Endothelial cell of umbilical vein (primary cell): Measurements from ENCODE around the gene FYCO1.

Experiments used
- EZH2 ChIP-seq: IDR thresholded peaks from 2 replicates; pipeline ENCODE4 v1.6.1; 2012; ENCODE audit warnings: borderline replicate concordance, low read depth, mild to moderate bottlenecking, moderate library complexity, low read length, inconsistent platforms; ENCODE audit not compliant: severe bottlenecking
- JUN ChIP-seq: IDR thresholded peaks from 2 replicates; pipeline ENCODE4 v1.6.1; 2011; ENCODE audit warnings: borderline replicate concordance, low read depth; ENCODE audit not compliant: insufficient read length, insufficient read depth
- POLR2A ChIP-seq: IDR thresholded peaks from 2 replicates; pipeline ENCODE4 v1.6.1; 2012; ENCODE audit warnings: low read depth, mild to moderate bottlenecking, control low read depth, low read length
- POLR2AphosphoS5 ChIP-seq: IDR thresholded peaks from 2 replicates; pipeline ENCODE4 v1.6.1; 2012; ENCODE audit warnings: low read depth, mild to moderate bottlenecking, control low read depth, low read length, moderate library complexity; ENCODE audit not compliant: insufficient read depth
- TF ChIP-seq, protein P1 (sequence below), 2 donors: IDR thresholded peaks; 1 replicate in 1 of 2; 2 replicates in 1 of 2; pipeline ENCODE4 v1.5.1; 2011; ENCODE audit warnings: low read length in 2 of 2, mild to moderate bottlenecking in 2 of 2, moderate library complexity in 2 of 2, control low read depth in 1 of 2, inconsistent platforms in 1 of 2, low read depth in 1 of 2; ENCODE audit not compliant: insufficient read depth in 1 of 2; ENCODE audit errors: extremely low read depth in 1 of 2
- TF ChIP-seq, protein P2 (sequence below): IDR thresholded peaks from 2 replicates; pipeline ENCODE4 v1.6.1; 2011; ENCODE audit not compliant: insufficient read depth, insufficient read length

DNA sequence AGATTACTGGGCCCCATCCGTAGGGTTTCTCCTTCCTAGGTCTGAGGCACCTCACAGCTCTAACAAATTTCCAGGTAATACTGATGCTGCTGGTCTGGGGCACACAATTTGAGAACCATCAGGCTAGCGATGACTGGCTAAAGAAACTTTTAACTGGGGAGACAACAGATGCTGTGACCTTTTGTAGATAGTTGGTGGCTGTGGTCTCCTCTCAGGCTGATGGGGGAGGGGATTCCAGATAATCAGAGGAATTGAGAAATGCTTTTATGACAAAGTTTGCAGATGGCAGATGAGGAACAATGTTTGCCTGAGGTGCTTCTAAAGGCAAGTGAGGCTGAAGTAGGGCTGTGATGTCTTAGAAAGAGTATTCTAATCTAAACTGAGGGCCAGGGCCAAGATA lies 123.1 kb downstream of the FYCO1 start:
- no peak for TF ChIP-seq POLR2A
- TF ChIP-seq, protein P1, sequence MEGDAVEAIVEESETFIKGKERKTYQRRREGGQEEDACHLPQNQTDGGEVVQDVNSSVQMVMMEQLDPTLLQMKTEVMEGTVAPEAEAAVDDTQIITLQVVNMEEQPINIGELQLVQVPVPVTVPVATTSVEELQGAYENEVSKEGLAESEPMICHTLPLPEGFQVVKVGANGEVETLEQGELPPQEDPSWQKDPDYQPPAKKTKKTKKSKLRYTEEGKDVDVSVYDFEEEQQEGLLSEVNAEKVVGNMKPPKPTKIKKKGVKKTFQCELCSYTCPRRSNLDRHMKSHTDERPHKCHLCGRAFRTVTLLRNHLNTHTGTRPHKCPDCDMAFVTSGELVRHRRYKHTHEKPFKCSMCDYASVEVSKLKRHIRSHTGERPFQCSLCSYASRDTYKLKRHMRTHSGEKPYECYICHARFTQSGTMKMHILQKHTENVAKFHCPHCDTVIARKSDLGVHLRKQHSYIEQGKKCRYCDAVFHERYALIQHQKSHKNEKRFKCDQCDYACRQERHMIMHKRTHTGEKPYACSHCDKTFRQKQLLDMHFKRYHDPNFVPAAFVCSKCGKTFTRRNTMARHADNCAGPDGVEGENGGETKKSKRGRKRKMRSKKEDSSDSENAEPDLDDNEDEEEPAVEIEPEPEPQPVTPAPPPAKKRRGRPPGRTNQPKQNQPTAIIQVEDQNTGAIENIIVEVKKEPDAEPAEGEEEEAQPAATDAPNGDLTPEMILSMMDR (IDR thresholded peaks at IDR 0.05; ENCODE audit: extremely low read depth in 1 of 2, insufficient read depth in 1 of 2, low read depth in 1 of 2, low read length in 2 of 2) = no peak
- no peak for TF ChIP-seq EZH2
- TF ChIP-seq, protein P2, sequence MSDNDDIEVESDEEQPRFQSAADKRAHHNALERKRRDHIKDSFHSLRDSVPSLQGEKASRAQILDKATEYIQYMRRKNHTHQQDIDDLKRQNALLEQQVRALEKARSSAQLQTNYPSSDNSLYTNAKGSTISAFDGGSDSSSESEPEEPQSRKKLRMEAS = no peak
- no peak for TF ChIP-seq POLR2AphosphoS5
- no peak for TF ChIP-seq JUN
